ENCODE data around the gene RNF126.

GRCh38 chr19:621819-622218, 41.2 kb downstream of the RNF126 start:
- TF ChIP-seq CTCF (conservative IDR thresholded peaks at IDR 0.05) (no peak), ZFX (IDR thresholded peaks at IDR 0.05) (no peak)

Data from C4-2B (cell line).